ENCODE results near the gene GLUL.

Gene GLUL

DNA sequence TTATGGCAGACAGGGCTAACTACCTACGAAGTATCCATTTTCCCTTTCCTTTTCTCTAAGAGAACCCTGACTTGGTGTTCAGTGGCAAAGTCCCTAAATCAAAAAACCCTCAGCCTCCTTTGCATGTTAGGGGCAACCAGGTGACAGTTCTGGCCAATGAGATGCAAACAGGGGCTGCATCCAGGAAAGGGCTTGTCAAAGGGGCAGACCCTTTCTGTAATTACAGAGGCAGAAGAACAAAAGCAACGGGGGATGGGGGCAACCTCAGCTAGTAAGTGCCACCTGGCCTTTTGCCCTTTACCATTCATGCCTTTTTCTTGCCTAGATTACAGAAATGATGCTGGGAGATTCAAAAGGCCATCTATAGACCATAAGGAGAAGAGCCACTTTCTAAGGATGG is 34.4 kb downstream of the GLUL start:
- Histone ChIP-seq H3K9me3 (ENCODE audit: low read length) (no peaks in the 10 kb centered on the region), H3K4me3 (ENCODE audit: low read depth, low read length, poor library complexity, severe bottlenecking) (no peak overlapping the region), H3K9me2 (ENCODE audit: low read depth, low read length) (no peaks in the 10 kb centered on the region), H2AFZ (ENCODE audit: low read length) (no peak overlapping the region), H3K4me1 (ENCODE audit: insufficient read depth, low read length, severe bottlenecking) (no peaks in the 10 kb centered on the region), H3K79me2 (ENCODE audit: insufficient read depth, low read length) (no peaks in the 10 kb centered on the region), H3K9ac (ENCODE audit: low read length) (no peak overlapping the region), H3K27ac (ENCODE audit: low read depth, low read length, poor library complexity, severe bottlenecking) (no peak overlapping the region), H4K20me1 (ENCODE audit: insufficient read depth, low read length) (no peaks in the 10 kb centered on the region), H3F3A (ENCODE audit: insufficient read depth, low read length) (no peaks in the 10 kb centered on the region), H3K36me3 (ENCODE audit: insufficient read depth, low read length) (no peaks in the 10 kb centered on the region), H3K4me2 (ENCODE audit: low read length) (no peak overlapping the region), H3K27me3 (ENCODE audit: insufficient read depth, low read length) (no peaks in the 10 kb centered on the region)
- TF ChIP-seq EZH2 (IDR thresholded peaks at IDR 0.05; ENCODE audit: borderline replicate concordance, low read length), result no peak
- TF ChIP-seq, protein P1, sequence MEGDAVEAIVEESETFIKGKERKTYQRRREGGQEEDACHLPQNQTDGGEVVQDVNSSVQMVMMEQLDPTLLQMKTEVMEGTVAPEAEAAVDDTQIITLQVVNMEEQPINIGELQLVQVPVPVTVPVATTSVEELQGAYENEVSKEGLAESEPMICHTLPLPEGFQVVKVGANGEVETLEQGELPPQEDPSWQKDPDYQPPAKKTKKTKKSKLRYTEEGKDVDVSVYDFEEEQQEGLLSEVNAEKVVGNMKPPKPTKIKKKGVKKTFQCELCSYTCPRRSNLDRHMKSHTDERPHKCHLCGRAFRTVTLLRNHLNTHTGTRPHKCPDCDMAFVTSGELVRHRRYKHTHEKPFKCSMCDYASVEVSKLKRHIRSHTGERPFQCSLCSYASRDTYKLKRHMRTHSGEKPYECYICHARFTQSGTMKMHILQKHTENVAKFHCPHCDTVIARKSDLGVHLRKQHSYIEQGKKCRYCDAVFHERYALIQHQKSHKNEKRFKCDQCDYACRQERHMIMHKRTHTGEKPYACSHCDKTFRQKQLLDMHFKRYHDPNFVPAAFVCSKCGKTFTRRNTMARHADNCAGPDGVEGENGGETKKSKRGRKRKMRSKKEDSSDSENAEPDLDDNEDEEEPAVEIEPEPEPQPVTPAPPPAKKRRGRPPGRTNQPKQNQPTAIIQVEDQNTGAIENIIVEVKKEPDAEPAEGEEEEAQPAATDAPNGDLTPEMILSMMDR (IDR thresholded peaks at IDR 0.05; ENCODE audit: low read length), result no peak

GRCh38 chr1:182355723-182356098 is 35.9 kb downstream of the GLUL start:
- no peaks in the 10 kb centered on the region for H3K27me3 ChIP-seq (ENCODE audit: insufficient read depth, low read length)
- H3K79me2 ChIP-seq (ENCODE audit: insufficient read depth, low read length), result no peaks in the 10 kb centered on the region
- H3K9me3 ChIP-seq (ENCODE audit: low read length), result no peaks in the 10 kb centered on the region
- H3K36me3 ChIP-seq (ENCODE audit: insufficient read depth, low read length), result no peaks in the 10 kb centered on the region
- no peak overlapping the region for H3K9ac ChIP-seq (ENCODE audit: low read length)
- no peaks in the 10 kb centered on the region for H4K20me1 ChIP-seq (ENCODE audit: insufficient read depth, low read length)
- no peak overlapping the region for H2AFZ ChIP-seq (ENCODE audit: low read length)
- TF ChIP-seq EZH2 (IDR thresholded peaks at IDR 0.05; ENCODE audit: borderline replicate concordance, low read length), result no peak
- TF ChIP-seq, protein P1 (IDR thresholded peaks at IDR 0.05; ENCODE audit: low read length), result no peak
- H3K4me1 ChIP-seq (ENCODE audit: insufficient read depth, low read length, severe bottlenecking), result no peaks in the 10 kb centered on the region
- H3F3A ChIP-seq (ENCODE audit: insufficient read depth, low read length), result no peaks in the 10 kb centered on the region
- H3K4me3 ChIP-seq (ENCODE audit: low read depth, low read length, poor library complexity, severe bottlenecking), result no peak overlapping the region
- H3K27ac ChIP-seq (ENCODE audit: low read depth, low read length, poor library complexity, severe bottlenecking), result no peak overlapping the region
- H3K9me2 ChIP-seq (ENCODE audit: low read depth, low read length), result no peaks in the 10 kb centered on the region
- no peak overlapping the region for H3K4me2 ChIP-seq (ENCODE audit: low read length)

DNA sequence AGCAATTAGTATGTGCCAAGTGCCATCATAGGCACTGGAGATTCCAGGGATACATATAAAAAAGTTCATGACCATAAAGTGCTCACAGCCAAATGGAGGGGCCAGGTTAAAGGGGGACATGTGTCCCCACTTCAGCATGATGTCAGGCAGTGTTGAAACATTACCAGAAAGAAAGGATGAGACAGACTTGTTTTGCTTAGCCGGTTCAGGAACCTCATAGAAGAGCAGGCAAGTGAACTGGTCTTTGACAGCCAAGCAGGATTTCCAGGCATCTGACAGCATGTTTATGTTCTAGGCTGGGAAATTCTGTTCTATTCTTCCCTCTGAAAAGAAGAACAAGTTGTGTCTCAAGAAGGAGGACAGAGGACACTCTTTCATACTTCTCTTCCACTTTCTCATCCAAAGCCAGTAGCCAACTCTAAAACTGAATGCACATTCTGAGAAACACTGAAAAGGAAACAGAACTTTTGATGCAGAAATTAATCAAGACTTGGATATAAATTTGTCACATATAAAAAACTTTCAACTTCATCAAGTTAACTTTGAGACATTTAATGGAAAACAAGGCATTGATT is 39.7 kb downstream of the GLUL start:
- Histone ChIP-seq H4K20me1 (ENCODE audit: insufficient read depth, low read length) (no peaks in the 10 kb centered on the region), H3K4me2 (ENCODE audit: low read length) (no peak overlapping the region), H3K4me3 (ENCODE audit: low read depth, low read length, poor library complexity, severe bottlenecking) (no peak overlapping the region), H3K36me3 (ENCODE audit: insufficient read depth, low read length) (no peaks in the 10 kb centered on the region), H3K79me2 (ENCODE audit: insufficient read depth, low read length) (no peaks in the 10 kb centered on the region), H3K9ac (ENCODE audit: low read length) (no peak overlapping the region), H3K9me3 (ENCODE audit: low read length) (no peaks in the 10 kb centered on the region), H3K27ac (ENCODE audit: low read depth, low read length, poor library complexity, severe bottlenecking) (no peak overlapping the region), H3K27me3 (ENCODE audit: insufficient read depth, low read length) (no peaks in the 10 kb centered on the region), H3F3A (ENCODE audit: insufficient read depth, low read length) (no peaks in the 10 kb centered on the region), H3K9me2 (ENCODE audit: low read depth, low read length) (no peaks in the 10 kb centered on the region), H2AFZ (ENCODE audit: low read length) (no peak overlapping the region), H3K4me1 (ENCODE audit: insufficient read depth, low read length, severe bottlenecking) (no peaks in the 10 kb centered on the region)
- TF ChIP-seq, protein P1 (IDR thresholded peaks at IDR 0.05; ENCODE audit: low read length), result no peak
- no peak for TF ChIP-seq EZH2 (IDR thresholded peaks at IDR 0.05; ENCODE audit: borderline replicate concordance, low read length)

Data from OCI-LY1 (cell line).